Activated CD4-positive, alpha-beta T cell treated with anti-CD3 and anti-CD28 coated beads for 36 hours (primary cell): ENCODE data around the gene NAA25. TPM values are rescaled to one million over a fixed set of nuclear protein-coding genes. Genes with fewer than 3 reads are reported as not detected.
"Not testable (repeated sequence)": the region's sequence is repeated elsewhere in the genome, so short reads cannot be mapped to it uniquely, and the experiment has no call there.

Experiments used
- ATAC-seq: fragments of 200-7000 bp; cut with Tn5 transposase; one replicate; pipeline ENCODE4 v1.10.0; 2021; ENCODE audit warnings: mild to moderate bottlenecking, moderate library complexity
- CTCF ChIA-PET: fragments of 350-600 bp; sonication (Branson Sonifier 250); formaldehyde crosslinking; loops from one replicate; lab custom pipeline; 2021; ENCODE audit warnings: antibody characterized with exemption; lab: Charles Lee
- POLR2A ChIA-PET: fragments of 350-600 bp; sonication (Branson Sonifier 250); formaldehyde crosslinking; loops from one replicate; lab custom pipeline; 2021; ENCODE audit warnings: antibody characterized with exemption, inconsistent platforms; lab: Charles Lee
- DNase-seq: peaks from one replicate; pipeline ENCODE4 v3.0.0-alpha.2; 2020
- H3K27ac Mint-ChIP-seq: one replicate; pipeline ENCODE4 v1.8.0; 2021; ENCODE audit warnings: mixed read lengths
- H3K27me3 Mint-ChIP-seq: one replicate; pipeline ENCODE4 v1.8.0; 2021; ENCODE audit warnings: mixed read lengths
- H3K36me3 Mint-ChIP-seq: one replicate; pipeline ENCODE4 v1.8.0; 2021; ENCODE audit warnings: low read depth, mixed read lengths
- H3K4me1 Mint-ChIP-seq: one replicate; pipeline ENCODE4 v1.8.0; 2021; ENCODE audit warnings: mixed read lengths
- H3K4me3 Mint-ChIP-seq: one replicate; pipeline ENCODE4 v1.8.0; 2021; ENCODE audit warnings: mild to moderate bottlenecking, moderate library complexity, mixed read lengths
- H3K9me3 Mint-ChIP-seq: one replicate; pipeline ENCODE4 v1.8.0; 2021; ENCODE audit warnings: low read depth, mixed read lengths
- intact Hi-C, 2 experiments: fragments of 100-400 bp; cut with DNase I in 1 of 2; cut with micrococcal nuclease in 1 of 2; formaldehyde crosslinking; loops; one replicate each; pipeline versions ENCODE4 v1.14.2 to v1.15.1; 2022 to 2024; cut with DNase I, micrococcal nuclease
- total RNA-seq, 2 experiments: library from RNA; stranded (reverse); gene quantifications; one replicate each; pipeline ENCODE4 v1.2.3, GENCODE V29; 2021

NAA25 gene
- total RNA-seq, 2 experiments from 2014 or later: 50.9 to 58.5 TPM

GRCh38 chr12:112116232-112117060 is 7.9 kb upstream of the NAA25 start:
- intact Hi-C loops: no loop called here
- ATAC-seq: peak; percentile 70
- Mint-ChIP-seq H3K4me3 (no peak overlapping the region), H3K27ac (peak overlapping the region; percentile 38), H3K36me3 (no peaks in the 10 kb centered on the region), H3K9me3 (no peaks in the 10 kb centered on the region), H3K4me1 (peaks cover 17% of the 10 kb centered on the region), H3K27me3 (no peaks in the 10 kb centered on the region)
- DNase-seq: peak; percentile 37
- ChIA-PET POLR2A (interaction anchor here (0.6 to 1.0 kb wide), 4 partner anchors 9 to 104 kb away, joined by 3 to 5 read pairs (median 4); partner anchors contain the start of gene TRAFD1), CTCF (interaction anchor here (0.5 to 0.9 kb wide), 2 partner anchors 8 to 362 kb away, joined by 3 read pairs; partner anchors contain the start of gene TRAFD1)

- Mint-ChIP-seq H3K9me3 (no peaks in the 10 kb centered on the region), H3K4me3 (no peak overlapping the region), H3K27me3 (no peaks in the 10 kb centered on the region), H3K36me3 (no peaks in the 10 kb centered on the region), H3K27ac (no peak overlapping the region), H3K4me1 (peaks cover 17% of the 10 kb centered on the region)
- ATAC-seq: no peak
- intact Hi-C loops: no loop called here
- POLR2A ChIA-PET: interaction anchor here (0.6 kb wide), 1 partner anchor 103 kb away, joined by 5 read pairs; no protein-coding TSS in a partner anchor
- DNase-seq: no peak
- CTCF ChIA-PET: interaction anchor here (0.5 kb wide), 1 partner anchor 363 kb away, joined by 3 read pairs; no protein-coding TSS in a partner anchor
Observed at GRCh38 chr12:112115259-112116045, 6.9 kb upstream of the NAA25 start.

GRCh38 chr12:112112409-112113133 is 4.0 kb upstream of the NAA25 start:
- intact Hi-C loops: no loop called here
- Mint-ChIP-seq H3K27me3 (no peaks in the 10 kb centered on the region), H3K4me1 (peaks cover 22% of the 10 kb centered on the region), H3K36me3 (peaks cover 2% of the 10 kb centered on the region), H3K27ac (peak overlapping the region; percentile 7), H3K4me3 (no peak overlapping the region), H3K9me3 (no peaks in the 10 kb centered on the region)
- ChIA-PET POLR2A (interaction anchor here (0.6 to 1.8 kb wide), 4 partner anchors 10 to 18 kb away, joined by 3 to 7 read pairs (median 3); partner anchors contain the start of gene TRAFD1), CTCF (interaction anchor here (1.0 to 1.1 kb wide), 2 partner anchors 8 to 10 kb away, joined by 3 read pairs; no protein-coding TSS in a partner anchor)
- ATAC-seq: peak; percentile 14
- peak; percentile 9 for DNase-seq

- Mint-ChIP-seq H3K9me3 (no peaks in the 10 kb centered on the region), H3K4me1 (peaks cover 27% of the 10 kb centered on the region), H3K27me3 (no peaks in the 10 kb centered on the region), H3K27ac (peak overlapping the region; percentile 7), H3K4me3 (no peak overlapping the region), H3K36me3 (peaks cover 9% of the 10 kb centered on the region)
- intact Hi-C loops: no loop called here
- DNase-seq (no peak), ATAC-seq (no peak)
- CTCF ChIA-PET: interaction anchor here (1.0 to 1.1 kb wide), 2 partner anchors 9 to 11 kb away, joined by 3 read pairs; no protein-coding TSS in a partner anchor
- POLR2A ChIA-PET: interaction anchor here (0.6 to 1.8 kb wide), 3 partner anchors 11 to 19 kb away, joined by 3 to 7 read pairs (median 3); partner anchors contain the start of gene TRAFD1
Observed at GRCh38 chr12:112111931-112112330, 3.3 kb upstream of the NAA25 start.

- DNase-seq, intact Hi-C loops, H3K27me3 Mint-ChIP-seq, H3K9me3 Mint-ChIP-seq, ATAC-seq, H3K4me3 Mint-ChIP-seq: not testable (repeated sequence)
- CTCF ChIA-PET: interaction anchor here (1.0 to 1.1 kb wide), 2 partner anchors 9 to 12 kb away, joined by 3 read pairs; no protein-coding TSS in a partner anchor
- Mint-ChIP-seq H3K4me1 (peaks cover 31% of the 10 kb centered on the region), H3K36me3 (peaks cover 16% of the 10 kb centered on the region), H3K27ac (peak overlapping the region; percentile 61)
- POLR2A ChIA-PET: interaction anchor here (1.8 kb wide), 1 partner anchor 20 kb away, joined by 7 read pairs; no protein-coding TSS in a partner anchor
Observed at GRCh38 chr12:112110787-112111662, 2.4 kb upstream of the NAA25 start.

GRCh38 chr12:112107306-112108201 is 1.0 kb downstream of the NAA25 start:
- Mint-ChIP-seq H3K4me3 (peak overlapping the region; percentile 97), H3K9me3 (no peaks in the 10 kb centered on the region), H3K27me3 (no peaks in the 10 kb centered on the region), H3K36me3 (peaks cover 37% of the 10 kb centered on the region), H3K4me1 (peaks cover 60% of the 10 kb centered on the region), H3K27ac (peak overlapping the region; percentile 94)
- intact Hi-C loops: loop anchor here (1.0 to 5.0 kb wide), 7 partner anchors 11 to 700 kb away; partner anchors contain the start of genes ERP29 (in 2 of the 2), TMEM116 (in 2 of the 2), HECTD4 (in 1 of the 2) and MAPKAPK5 (in 1 of the 2)
- DNase-seq (peak; percentile 54), ATAC-seq (no peak)
- ChIA-PET CTCF (interaction anchor here (0.6 to 2.2 kb wide), 8 partner anchors 8 to 279 kb away, joined by 3 to 10 read pairs (median 4); partner anchors contain the start of gene TRAFD1), POLR2A (interaction anchor here (0.7 to 3.3 kb wide), 8 partner anchors 10 to 93 kb away, joined by 3 to 26 read pairs (median 4); partner anchors contain the start of gene TRAFD1)

- Mint-ChIP-seq H3K4me3 (no peak overlapping the region), H3K27me3 (no peaks in the 10 kb centered on the region), H3K9me3 (no peaks in the 10 kb centered on the region), H3K36me3 (peaks cover 47% of the 10 kb centered on the region), H3K4me1 (peaks cover 60% of the 10 kb centered on the region), H3K27ac (peak overlapping the region; percentile 94)
- ChIA-PET CTCF (interaction anchor here (0.6 to 2.1 kb wide), 4 partner anchors 8 to 96 kb away, joined by 3 to 9 read pairs (median 4); no protein-coding TSS in a partner anchor), POLR2A (interaction anchor here (0.6 to 3.3 kb wide), 7 partner anchors 8 to 294 kb away, joined by 3 to 26 read pairs (median 4); partner anchors contain the start of genes ERP29, TMEM116 and TRAFD1)
- intact Hi-C loops: loop anchor here (1.0 to 5.0 kb wide), 4 partner anchors 10 to 699 kb away; partner anchors contain the start of genes ERP29 (in 1 of the 2), HECTD4 (in 1 of the 2), SH2B3 (in 1 of the 2) and TMEM116 (in 1 of the 2)
- ATAC-seq (no peak), DNase-seq (no peak)
Observed at GRCh38 chr12:112105891-112106290, 2.7 kb downstream of the NAA25 start.

GRCh38 chr12:112103758-112104503 is 4.7 kb downstream of the NAA25 start:
- intact Hi-C loops: no loop called here
- Mint-ChIP-seq H3K27ac (peak overlapping the region; percentile 47), H3K4me3 (no peak overlapping the region), H3K4me1 (peaks cover 60% of the 10 kb centered on the region), H3K36me3 (peaks cover 60% of the 10 kb centered on the region), H3K27me3 (no peaks in the 10 kb centered on the region), H3K9me3 (no peaks in the 10 kb centered on the region)
- ChIA-PET CTCF (no interaction called here), POLR2A (interaction anchor here (1.0 kb wide), 1 partner anchor 19 kb away, joined by 3 read pairs; no protein-coding TSS in a partner anchor)
- ATAC-seq: no peak
- no peak for DNase-seq
